Measurements from ENCODE around the gene KCNN3.

Gene KCNN3

DNA sequence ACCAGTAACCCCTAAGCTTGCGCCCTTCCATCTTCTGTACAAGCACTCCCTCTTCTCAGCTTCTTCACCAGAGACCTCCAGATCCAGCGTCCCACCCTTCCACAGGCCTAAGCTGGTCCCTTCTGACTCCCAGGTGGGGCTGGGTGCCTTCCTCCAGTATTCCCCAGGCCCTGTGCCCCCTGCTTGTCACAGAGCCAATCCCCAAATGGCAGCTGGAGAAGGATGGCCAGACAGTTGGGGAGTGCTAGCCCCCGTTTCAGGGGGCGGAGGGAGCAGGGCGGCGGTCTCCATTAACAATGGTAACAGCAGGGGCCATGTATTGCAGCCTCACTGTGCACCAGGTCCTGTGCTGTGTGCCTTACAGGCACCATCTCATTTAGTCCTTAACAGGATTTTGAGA lies 85.7 kb downstream of the KCNN3 start:
- no peak overlapping the region for H3K4me3 ChIP-seq (ENCODE audit: low read length)
- TF ChIP-seq ZNF274 (IDR thresholded peaks at IDR 0.05; ENCODE audit: low read depth, low read length): no peak

- H3K4me3 ChIP-seq (ENCODE audit: low read length): no peak overlapping the region
- TF ChIP-seq ZNF274 (IDR thresholded peaks at IDR 0.05; ENCODE audit: low read depth, low read length): no peak
Observed at GRCh38 chr1:154783976-154784375, 86.1 kb downstream of the KCNN3 start.

DNA sequence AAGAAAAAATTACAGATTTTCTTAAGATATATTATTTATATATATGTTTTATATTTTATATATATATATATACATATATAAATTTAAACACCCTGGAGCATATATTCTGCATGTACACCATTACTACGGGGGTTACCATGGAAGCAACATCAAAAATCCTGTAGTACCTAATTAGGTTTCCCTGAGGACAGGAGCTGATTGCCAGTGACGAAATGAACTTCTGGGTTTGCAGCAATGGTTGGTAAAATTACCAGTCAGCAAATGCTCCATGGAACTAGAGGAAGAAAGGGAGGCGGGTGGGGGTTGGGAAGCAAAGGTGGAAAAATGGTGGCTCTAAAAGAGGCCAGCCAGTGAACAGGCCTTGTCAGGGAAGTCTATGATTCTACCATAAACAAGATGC lies 89.5 kb downstream of the KCNN3 start:
- H3K4me3 ChIP-seq (ENCODE audit: low read length): no peak overlapping the region
- no peak for TF ChIP-seq ZNF274 (IDR thresholded peaks at IDR 0.05; ENCODE audit: low read depth, low read length)

DNA sequence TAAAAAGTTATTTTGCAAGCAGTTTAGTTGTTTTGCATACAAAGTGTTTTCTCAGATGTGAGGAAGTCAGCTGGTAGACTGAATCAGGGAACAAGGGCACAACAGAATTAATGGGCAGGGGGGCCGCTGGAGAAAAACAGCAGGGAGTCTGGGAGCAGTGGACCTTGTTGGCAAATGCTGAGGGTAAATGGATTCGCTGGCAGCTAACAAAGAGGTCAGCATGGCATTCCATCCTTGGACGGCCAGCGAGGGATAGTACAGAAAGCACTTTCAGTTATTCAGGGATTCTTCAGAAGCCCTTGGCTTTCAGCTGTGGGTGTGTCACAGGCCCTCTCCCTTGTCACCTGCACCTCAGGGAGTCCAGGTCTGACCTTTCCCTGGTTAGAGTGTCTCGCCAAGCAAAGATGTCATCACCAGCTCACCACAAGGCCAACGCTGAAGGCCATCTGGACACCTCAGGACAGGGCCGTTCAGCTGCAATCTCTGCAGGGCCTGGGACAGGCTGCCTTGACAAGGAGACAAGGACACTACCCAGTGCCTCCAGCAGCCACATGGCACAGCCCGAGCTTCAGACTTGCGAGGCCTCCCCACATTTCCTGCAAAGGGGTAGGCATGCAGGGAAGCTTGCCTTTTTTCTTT lies 90.4 kb downstream of the KCNN3 start:
- TF ChIP-seq ZNF274 (IDR thresholded peaks at IDR 0.05; ENCODE audit: low read depth, low read length): no peak
- H3K4me3 ChIP-seq (ENCODE audit: low read length): no peak overlapping the region

DNA sequence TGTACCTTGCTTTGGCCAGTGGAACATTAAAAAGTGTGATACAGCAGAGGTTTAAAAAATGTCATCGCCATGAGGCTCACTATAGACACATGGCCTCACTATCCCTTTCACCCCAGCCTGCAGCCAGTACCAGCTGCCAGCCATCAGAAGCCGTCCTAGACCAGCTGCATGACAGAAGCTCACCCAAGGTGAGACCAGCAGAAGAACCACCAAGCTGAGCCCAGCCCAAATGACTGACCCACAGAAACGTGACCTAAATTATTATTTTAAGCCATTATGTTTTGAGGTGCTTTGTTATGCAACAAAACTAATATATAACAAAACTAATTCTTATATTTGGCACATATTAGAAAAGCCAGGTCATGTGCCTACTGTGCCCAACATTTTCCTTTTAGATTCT lies 91.1 kb downstream of the KCNN3 start:
- H3K4me3 ChIP-seq (ENCODE audit: low read length): no peak overlapping the region
- no peak for TF ChIP-seq ZNF274 (IDR thresholded peaks at IDR 0.05; ENCODE audit: low read depth, low read length)

- no peak overlapping the region for H3K4me3 ChIP-seq (ENCODE audit: low read length)
- TF ChIP-seq ZNF274 (IDR thresholded peaks at IDR 0.05; ENCODE audit: low read depth, low read length): no peak
Observed at GRCh38 chr1:154778275-154778674, 91.8 kb downstream of the KCNN3 start.

DNA sequence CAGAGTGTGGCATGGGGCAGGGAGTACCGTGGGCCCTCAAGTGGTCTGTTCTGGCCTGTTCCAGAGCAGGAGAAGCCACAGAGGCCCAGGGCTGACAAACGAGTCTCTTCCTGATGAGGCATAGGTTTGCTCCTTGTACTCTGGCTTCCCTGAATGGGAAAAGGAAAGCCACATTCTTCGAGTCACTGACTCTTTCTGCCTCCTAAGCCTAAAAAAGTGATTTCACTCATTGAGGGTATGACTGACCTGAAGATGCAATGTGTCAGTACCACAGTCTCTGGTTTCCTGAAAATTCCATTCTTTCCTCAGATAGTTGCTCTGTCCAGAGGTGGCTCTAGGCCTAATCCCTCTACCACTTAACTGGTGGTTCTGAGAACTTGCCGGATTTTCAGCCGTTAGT lies 92.3 kb downstream of the KCNN3 start:
- no peak overlapping the region for H3K4me3 ChIP-seq (ENCODE audit: low read length)
- no peak for TF ChIP-seq ZNF274 (IDR thresholded peaks at IDR 0.05; ENCODE audit: low read depth, low read length)

- TF ChIP-seq ZNF274 (IDR thresholded peaks at IDR 0.05; ENCODE audit: low read depth, low read length): no peak
- no peak overlapping the region for H3K4me3 ChIP-seq (ENCODE audit: low read length)
Observed at GRCh38 chr1:154777154-154777553, 92.9 kb downstream of the KCNN3 start.

GRCh38 chr1:154775621-154776605 lies 94.2 kb downstream of the KCNN3 start:
- TF ChIP-seq ZNF274 (IDR thresholded peaks at IDR 0.05; ENCODE audit: low read depth, low read length): no peak
- no peak overlapping the region for H3K4me3 ChIP-seq (ENCODE audit: low read length)

DNA sequence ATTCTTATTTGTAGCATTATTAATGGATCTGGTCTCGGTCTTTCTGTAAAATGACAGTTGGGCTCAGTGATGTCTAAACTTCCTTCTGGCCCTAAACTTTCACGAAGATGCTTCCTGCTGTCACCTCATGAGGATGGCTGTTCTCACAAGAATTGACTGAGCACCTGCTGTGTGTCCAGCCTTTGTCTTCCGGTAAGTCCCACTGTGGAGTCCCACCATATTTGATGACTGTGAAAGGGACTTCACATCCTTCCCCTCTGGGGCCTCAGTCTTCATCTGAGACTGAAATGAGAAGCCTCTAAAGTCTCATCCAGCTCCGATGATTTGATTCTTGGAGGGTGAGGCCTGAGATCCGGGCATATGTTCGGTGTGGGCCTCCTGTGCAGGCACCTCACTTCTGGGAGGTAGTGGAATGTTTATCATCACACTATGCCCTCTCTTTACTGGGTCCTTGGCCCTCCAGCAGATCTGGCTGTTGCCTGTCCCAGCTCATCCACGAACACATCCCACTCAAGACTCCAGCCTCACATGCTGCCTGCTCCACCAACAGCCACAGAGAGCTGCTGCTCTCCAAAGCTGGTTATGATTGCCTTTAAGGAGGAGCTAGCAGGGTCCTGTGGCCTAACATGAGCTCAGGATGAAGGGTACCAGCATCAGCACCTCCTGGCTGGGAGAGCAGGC lies 95.8 kb downstream of the KCNN3 start:
- H3K4me3 ChIP-seq (ENCODE audit: low read length): no peak overlapping the region
- no peak for TF ChIP-seq ZNF274 (IDR thresholded peaks at IDR 0.05; ENCODE audit: low read depth, low read length)

DNA sequence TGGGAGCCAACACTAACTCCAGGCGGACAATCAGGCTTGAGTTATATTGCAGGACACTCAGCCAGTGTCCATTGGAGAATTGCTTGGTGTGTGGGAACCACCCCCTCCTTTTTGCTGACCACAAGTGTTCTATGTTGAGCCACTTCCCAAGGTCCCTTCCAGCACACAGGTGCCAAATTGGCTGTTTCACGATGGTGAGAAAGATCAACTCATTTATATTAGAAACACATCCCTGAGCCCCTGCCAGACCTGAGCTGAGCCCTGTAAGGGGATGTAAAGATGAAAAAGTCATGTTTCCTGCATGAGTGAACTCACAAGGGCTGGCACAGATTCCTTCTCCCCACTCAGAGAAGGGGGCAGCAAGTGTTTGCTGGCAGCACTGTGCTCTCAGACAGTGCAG lies 96.5 kb downstream of the KCNN3 start:
- no peak for TF ChIP-seq ZNF274 (IDR thresholded peaks at IDR 0.05; ENCODE audit: low read depth, low read length)
- H3K4me3 ChIP-seq (ENCODE audit: low read length): no peak overlapping the region

GRCh38 chr1:154772606-154773506 lies 97.2 kb downstream of the KCNN3 start:
- TF ChIP-seq ZNF274 (IDR thresholded peaks at IDR 0.05; ENCODE audit: low read depth, low read length): no peak

GRCh38 chr1:154772056-154772455 lies 98.0 kb downstream of the KCNN3 start:
- no peak overlapping the region for H3K4me3 ChIP-seq (ENCODE audit: low read length)
- TF ChIP-seq ZNF274 (IDR thresholded peaks at IDR 0.05; ENCODE audit: low read depth, low read length): no peak

More at GRCh38 chr1:154772606-154773506, 97.2 kb downstream of the KCNN3 start:
- H3K4me3 ChIP-seq (ENCODE audit: low read length): no peak overlapping the region

Measured in GM08714 (cell line).